GM12878 (cell line): ENCODE measurements around the gene DTWD2. TPM values are rescaled to one million over a fixed set of nuclear protein-coding genes. Genes with fewer than 3 reads are reported as not detected.

ENCODE experiments used
- ATAC-seq: fragments of 200-7000 bp; cut with Tn5 transposase; 3 replicates; pipeline ENCODE4 v1.9.1; 2020; ENCODE audit warnings: mild to moderate bottlenecking, moderate library complexity
- BruUV-seq: library from RNA; stranded (reverse); fragments of 400-500 nt; replicated peaks from 2 replicates; lab custom pipeline; 2021; lab: Mats Ljungman, UMichigan
- CTCF ChIA-PET: fragments of 300-600 bp; sonication (Branson Sonifier 250); formaldehyde crosslinking; extraction: SDS; loops from one replicate; lab custom pipeline; 2021; ENCODE audit warnings: inconsistent platforms; lab: Yijun Ruan, JAX
- POLR2A ChIA-PET: fragments of 350-600 bp; formaldehyde crosslinking; extraction: SDS; loops from one replicate; lab custom pipeline; 2021; ENCODE audit warnings: inconsistent platforms; lab: Charles Lee
- RAD21 ChIA-PET: fragments of 300-600 bp; sonication (Branson Sonifier 250); formaldehyde crosslinking; loops from one replicate; lab custom pipeline; 2023; ENCODE audit warnings: antibody characterized with exemption; ENCODE audit not compliant: unreplicated experiment; lab: Charles Lee
- SMC1A ChIA-PET: fragments of 300-600 bp; sonication (Branson Sonifier 250); formaldehyde crosslinking; loops from one replicate; lab custom pipeline; 2023; ENCODE audit not compliant: unreplicated experiment, uncharacterized antibody; lab: Charles Lee
- DNase-seq: peaks from one replicate; pipeline ENCODE4 v3.0.0-alpha.2; 2011; ENCODE audit warnings: low read depth, low spot score
- FAIRE-seq: peaks from 3 replicates; lab custom pipeline; 2011; peaks lifted over from hg19 to GRCh38; lab: Jason Lieb, UNC
- H2AFZ ChIP-seq: 2 replicates; pipeline ENCODE4 v1.6.0; 2011; ENCODE audit warnings: low read depth, low read length, control low read depth; ENCODE audit not compliant: control insufficient read depth
- H3K27ac ChIP-seq: 2 replicates; pipeline ENCODE4 v1.5.1; 2011; ENCODE audit warnings: control low read depth; ENCODE audit not compliant: control insufficient read depth, insufficient read depth
- H3K27me3 ChIP-seq, 2 experiments: replicated peaks in 1 of 2; 2 replicates each; pipeline versions ENCODE4 v1.6.0 to v1.6.1; 2011; ENCODE audit warnings: low read length in 1 of 2; ENCODE audit not compliant: control insufficient read depth in 2 of 2, insufficient read depth in 2 of 2
- H3K36me3 ChIP-seq, 2 experiments: 2 replicates each; pipeline ENCODE4 v1.5.1; 2011; ENCODE audit warnings: low read length in 1 of 2; ENCODE audit not compliant: control insufficient read depth in 2 of 2, insufficient read depth in 2 of 2
- H3K4me1 ChIP-seq: 2 replicates; pipeline ENCODE4 v1.6.1; 2011; ENCODE audit warnings: mild to moderate bottlenecking, low read length, moderate library complexity, mixed read lengths; ENCODE audit not compliant: control insufficient read depth, insufficient read depth
- H3K4me2 ChIP-seq: 2 replicates; pipeline ENCODE4 v1.6.0; 2011; ENCODE audit warnings: control low read depth; ENCODE audit not compliant: control insufficient read depth, insufficient read depth
- H3K4me3 ChIP-seq: fragments of 200-600 bp; sonication (generic); 2 replicates; pipeline ENCODE4 v1.5.1; 2016
- H3K79me2 ChIP-seq: 2 replicates; pipeline ENCODE4 v1.6.0; 2011; ENCODE audit warnings: low read length; ENCODE audit not compliant: control insufficient read depth, insufficient read depth
- H3K9ac ChIP-seq: 2 replicates; pipeline ENCODE4 v1.8.0; 2011; ENCODE audit warnings: low read length, control low read depth, mixed read lengths; ENCODE audit not compliant: control insufficient read depth, insufficient read depth
- H3K9me3 ChIP-seq: replicated peaks from 3 replicates; pipeline ENCODE4 v1.5.1; 2011; ENCODE audit warnings: mild to moderate bottlenecking, low read length; ENCODE audit not compliant: control insufficient read depth, insufficient read depth
- H4K20me1 ChIP-seq: 2 replicates; pipeline ENCODE4 v1.6.0; 2011; ENCODE audit not compliant: control insufficient read depth, insufficient read depth
- BMI1 ChIP-seq: fragments of 450-650 bp; IDR thresholded peaks from 2 replicates; pipeline ENCODE4 v1.6.1; 2016; ENCODE audit warnings: mild to moderate bottlenecking, moderate library complexity, borderline replicate concordance
- EP300 ChIP-seq, 2 experiments: fragments of 150-350 bp in 1 of 2; IDR thresholded peaks; 2 replicates each; pipeline ENCODE4 v1.6.1; 2011 to 2012; ENCODE audit warnings: low read depth in 2 of 2, low read length in 2 of 2, borderline replicate concordance in 1 of 2, improper control_type of control experiment in 1 of 2, inconsistent platforms in 1 of 2; ENCODE audit not compliant: control insufficient read depth in 1 of 2
- ESRRA ChIP-seq: IDR thresholded peaks from 2 replicates; pipeline ENCODE4 v1.6.1; 2012; ENCODE audit warnings: mild to moderate bottlenecking, low read length, improper control_type of control experiment
- POLR2A ChIP-seq: IDR thresholded peaks from 2 replicates; pipeline ENCODE4 v1.6.1; 2011; ENCODE audit warnings: low read depth, mild to moderate bottlenecking, low read length
- RELA ChIP-seq: fragments of 450-650 bp; IDR thresholded peaks from 2 replicates; pipeline ENCODE4 v1.8.0; 2014; ENCODE audit warnings: borderline replicate concordance; ENCODE audit not compliant: partially characterized antibody
- ZNF622 ChIP-seq: fragments of 450-650 bp; IDR thresholded peaks from 2 replicates; pipeline ENCODE4 v1.6.1; 2017; ENCODE audit warnings: mild to moderate bottlenecking, inconsistent platforms
- ZNF687 ChIP-seq: fragments of 450-650 bp; IDR thresholded peaks from 2 replicates; pipeline ENCODE4 v1.6.1; 2017; ENCODE audit warnings: mild to moderate bottlenecking, moderate library complexity
- WGBS: methylation state at CpG from one replicate; pipeline ENCODE4 v1.1.6; 2016; ENCODE audit warnings: low lambda C conversion rate; ENCODE audit not compliant: insufficient replicate concordance, insufficient coverage; ENCODE audit errors: missing lambda C conversion rate; 5-methylcytosine and 5-hydroxymethylcytosine counted together
- in situ Hi-C: fragments of 300-500 bp; cut with MboI; formaldehyde crosslinking; loops from 9 replicates; pipeline ENCODE4 v1.14.3; 2018; ENCODE audit warnings: mixed read lengths
- intact Hi-C: fragments of 100-400 bp; cut with micrococcal nuclease; formaldehyde crosslinking; loops from one replicate; pipeline ENCODE4 v1.14.2; 2022; ENCODE audit not compliant: unreplicated experiment
- polyA plus RNA-seq, 11 experiments: library from polyadenylated mRNA; depleted of rRNA in 4 of 11; unstranded in 6 of 11; stranded (reverse) in 5 of 11; fragments of >200 nt; fragmentation: Nextera tagmentation in 4 of 11; fragmentation: Illumina TruSeq in 1 of 11; extraction: Ambion mirVana in 4 of 11; extraction: Trizol in 1 of 11; gene quantifications; 1 replicate in 1 of 11; 2 replicates in 10 of 11; pipeline versions ENCODE4 v1.2.1 to v1.2.3, GENCODE V29; 2011 to 2016; ENCODE audit warnings: inconsistent platforms in 2 of 11, missing spikeins in 2 of 11, low read depth in 1 of 11
- total RNA-seq, 4 experiments: library from RNA; depleted of rRNA in 3 of 4; stranded (reverse); fragments of >200 nt in 3 of 4; fragmentation: Illumina TruSeq in 1 of 4; extraction: Trizol in 1 of 4; gene quantifications; 2 replicates each; pipeline versions ENCODE4 v1.2.1 to v1.2.3, GENCODE V29; 2013 to 2021
- TF ChIP-seq, protein P1 (sequence below): IDR thresholded peaks from 2 replicates; pipeline ENCODE4 v1.6.1; 2012; ENCODE audit warnings: improper control_type of control experiment, low read depth, low read length; ENCODE audit not compliant: insufficient replicate concordance

Gene DTWD2
- total and polyA plus RNA-seq, 10 of the 15 experiments (the other 5 are each of a cell fraction or from before 2014, with no cell fraction given): 0.93 to 8.4 (median 5.1) TPM

- no peaks in the 10 kb centered on the region for H4K20me1 ChIP-seq
- SMC1A ChIA-PET: no interaction called here
- POLR2A ChIA-PET: no interaction called here
- H3K79me2 ChIP-seq: no peaks in the 10 kb centered on the region
- H3K36me3 ChIP-seq: no peaks in the 10 kb centered on the region
- no peaks in the 10 kb centered on the region for H3K9me3 ChIP-seq
- H3K4me3 ChIP-seq: no peak overlapping the region
- H3K27ac ChIP-seq: no peak overlapping the region
- WGBS: 100% methylated on average over 2 of the region's 2 CpGs
- H3K27me3 ChIP-seq: no peaks in the 10 kb centered on the region
- CTCF ChIA-PET: no interaction called here
- no peak overlapping the region for H2AFZ ChIP-seq
- no TSS peak for BruUV-seq
- no peak overlapping the region for H3K4me2 ChIP-seq
- FAIRE-seq (no peak), ATAC-seq (no peak), DNase-seq (no peak)
- H3K4me1 ChIP-seq: no peaks in the 10 kb centered on the region
- TF ChIP-seq RELA (no peak), POLR2A (no peak), ESRRA (no peak), ZNF622 (no peak), ZNF687 (no peak), BMI1 (no peak), EP300 (IDR thresholded peaks at IDR 0.05; ENCODE audit: borderline replicate concordance in 1 of 2, control insufficient read depth in 1 of 2, low read depth in 2 of 2, low read length in 2 of 2) (no peak)
- TF ChIP-seq, protein P1, sequence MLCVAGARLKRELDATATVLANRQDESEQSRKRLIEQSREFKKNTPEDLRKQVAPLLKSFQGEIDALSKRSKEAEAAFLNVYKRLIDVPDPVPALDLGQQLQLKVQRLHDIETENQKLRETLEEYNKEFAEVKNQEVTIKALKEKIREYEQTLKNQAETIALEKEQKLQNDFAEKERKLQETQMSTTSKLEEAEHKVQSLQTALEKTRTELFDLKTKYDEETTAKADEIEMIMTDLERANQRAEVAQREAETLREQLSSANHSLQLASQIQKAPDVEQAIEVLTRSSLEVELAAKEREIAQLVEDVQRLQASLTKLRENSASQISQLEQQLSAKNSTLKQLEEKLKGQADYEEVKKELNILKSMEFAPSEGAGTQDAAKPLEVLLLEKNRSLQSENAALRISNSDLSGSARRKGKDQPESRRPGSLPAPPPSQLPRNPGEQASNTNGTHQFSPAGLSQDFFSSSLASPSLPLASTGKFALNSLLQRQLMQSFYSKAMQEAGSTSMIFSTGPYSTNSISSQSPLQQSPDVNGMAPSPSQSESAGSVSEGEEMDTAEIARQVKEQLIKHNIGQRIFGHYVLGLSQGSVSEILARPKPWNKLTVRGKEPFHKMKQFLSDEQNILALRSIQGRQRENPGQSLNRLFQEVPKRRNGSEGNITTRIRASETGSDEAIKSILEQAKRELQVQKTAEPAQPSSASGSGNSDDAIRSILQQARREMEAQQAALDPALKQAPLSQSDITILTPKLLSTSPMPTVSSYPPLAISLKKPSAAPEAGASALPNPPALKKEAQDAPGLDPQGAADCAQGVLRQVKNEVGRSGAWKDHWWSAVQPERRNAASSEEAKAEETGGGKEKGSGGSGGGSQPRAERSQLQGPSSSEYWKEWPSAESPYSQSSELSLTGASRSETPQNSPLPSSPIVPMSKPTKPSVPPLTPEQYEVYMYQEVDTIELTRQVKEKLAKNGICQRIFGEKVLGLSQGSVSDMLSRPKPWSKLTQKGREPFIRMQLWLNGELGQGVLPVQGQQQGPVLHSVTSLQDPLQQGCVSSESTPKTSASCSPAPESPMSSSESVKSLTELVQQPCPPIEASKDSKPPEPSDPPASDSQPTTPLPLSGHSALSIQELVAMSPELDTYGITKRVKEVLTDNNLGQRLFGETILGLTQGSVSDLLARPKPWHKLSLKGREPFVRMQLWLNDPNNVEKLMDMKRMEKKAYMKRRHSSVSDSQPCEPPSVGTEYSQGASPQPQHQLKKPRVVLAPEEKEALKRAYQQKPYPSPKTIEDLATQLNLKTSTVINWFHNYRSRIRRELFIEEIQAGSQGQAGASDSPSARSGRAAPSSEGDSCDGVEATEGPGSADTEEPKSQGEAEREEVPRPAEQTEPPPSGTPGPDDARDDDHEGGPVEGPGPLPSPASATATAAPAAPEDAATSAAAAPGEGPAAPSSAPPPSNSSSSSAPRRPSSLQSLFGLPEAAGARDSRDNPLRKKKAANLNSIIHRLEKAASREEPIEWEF: no peak
- no peak overlapping the region for H3K9ac ChIP-seq
- in situ Hi-C loops: no loop called here
- intact Hi-C loops: no loop called here
- RAD21 ChIA-PET: no interaction called here
Observed at GRCh38 chr5:118921866-118922265, 66.5 kb downstream of the DTWD2 start.
